ENCODE results near the gene SCN4A. TPM values are rescaled to one million over a fixed set of nuclear protein-coding genes. Genes with fewer than 3 reads are reported as not detected.

The SCN4A gene
- total RNA-seq, 2 donors from 2014 or later = 3.9 to 4.4 TPM

DNA sequence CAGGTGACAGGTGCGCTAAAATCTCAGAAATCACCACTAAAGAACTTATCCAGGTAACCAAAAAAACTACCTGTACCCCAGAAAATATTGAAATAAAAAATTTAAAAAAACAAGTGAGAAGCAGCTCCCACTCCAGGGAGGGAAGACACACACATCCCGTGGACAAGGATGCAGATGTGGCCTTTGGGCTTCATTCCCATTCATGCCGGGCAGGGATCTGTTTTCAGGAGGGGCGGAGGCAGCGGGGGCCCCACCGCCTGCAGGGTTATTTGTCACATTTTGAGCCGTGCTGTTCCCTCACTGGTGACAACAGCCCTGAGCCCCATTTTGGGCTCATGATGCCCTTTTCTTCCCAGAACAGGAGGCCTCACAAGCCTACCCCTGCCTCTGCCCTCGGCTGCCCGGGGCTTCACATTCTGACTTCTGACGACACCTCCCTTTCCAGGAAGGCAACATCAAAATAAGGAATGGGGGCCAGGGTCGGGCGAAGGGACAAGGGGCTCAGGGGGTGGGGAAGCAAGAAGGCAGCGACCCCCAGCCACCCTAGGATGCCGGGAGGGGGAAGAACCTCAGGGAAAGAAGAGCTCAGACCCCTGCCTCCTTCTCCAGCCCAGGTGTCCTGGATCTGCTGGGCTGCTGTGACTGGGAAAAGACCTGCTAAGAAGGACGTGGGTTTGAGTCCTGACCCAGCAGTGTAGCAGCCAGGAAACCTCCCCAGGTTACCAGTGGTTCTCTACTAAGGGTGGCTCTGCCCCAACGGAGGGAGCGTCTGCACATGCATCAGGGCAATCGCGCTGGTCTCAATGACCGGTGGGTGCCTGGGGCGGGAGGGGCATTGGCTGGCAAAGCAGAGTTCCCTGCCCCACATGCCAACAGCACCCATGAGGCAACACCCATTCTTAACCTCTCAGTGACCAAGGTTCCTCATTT lies 38.3 kb downstream of the SCN4A start:
- H3K27me3 Mint-ChIP-seq (ENCODE audit: insufficient read depth) = no peaks in the 10 kb centered on the region
- H3K9me3 Mint-ChIP-seq = no peaks in the 10 kb centered on the region
- no peaks in the 10 kb centered on the region for H3K4me1 ChIP-seq (ENCODE audit: control insufficient read depth, insufficient read depth, low read length)
- DNase-seq = no peak
- no peaks in the 10 kb centered on the region for H3K36me3 ChIP-seq (ENCODE audit: control insufficient read depth, insufficient read depth, low read length)
- H3K36me3 Mint-ChIP-seq (ENCODE audit: low read depth) = no peaks in the 10 kb centered on the region
- no peaks in the 10 kb centered on the region for H3K4me1 Mint-ChIP-seq
- no peak overlapping the region for H3K9ac ChIP-seq (ENCODE audit: extremely low read depth, low read length, poor library complexity, severe bottlenecking)
- no peak overlapping the region for H3K27ac ChIP-seq (ENCODE audit: low read depth, low read length)
- H3K27ac Mint-ChIP-seq = no peak overlapping the region
- H3K4me3 ChIP-seq (ENCODE audit: low read length) = no peak overlapping the region
- no peaks in the 10 kb centered on the region for H3K9me3 ChIP-seq (ENCODE audit: control insufficient read depth, low read length)
- no peak for TF ChIP-seq CTCF (conservative IDR thresholded peaks at IDR 0.05)
- H3K27me3 ChIP-seq (ENCODE audit: control insufficient read depth, insufficient read depth, low read length, poor library complexity, severe bottlenecking) = no peaks in the 10 kb centered on the region
- no peak overlapping the region for H3K4me3 Mint-ChIP-seq
- 89 to 90% methylated on average over 13 to 21 of the region's 21 CpGs for WGBS, 2 experiments (ENCODE audit: insufficient coverage in 1 of 2, insufficient read length in 1 of 2)

- H3K9me3 ChIP-seq (ENCODE audit: control insufficient read depth, low read length) = no peaks in the 10 kb centered on the region
- H3K36me3 ChIP-seq (ENCODE audit: control insufficient read depth, insufficient read depth, low read length) = no peaks in the 10 kb centered on the region
- no peak overlapping the region for H3K27ac ChIP-seq (ENCODE audit: low read depth, low read length)
- Mint-ChIP-seq H3K27me3 (ENCODE audit: insufficient read depth) (no peaks in the 10 kb centered on the region), H3K27ac (no peak overlapping the region), H3K36me3 (ENCODE audit: low read depth) (no peaks in the 10 kb centered on the region), H3K9me3 (no peaks in the 10 kb centered on the region), H3K4me3 (no peak overlapping the region), H3K4me1 (no peaks in the 10 kb centered on the region)
- no peak for DNase-seq
- H3K27me3 ChIP-seq (ENCODE audit: control insufficient read depth, insufficient read depth, low read length, poor library complexity, severe bottlenecking) = no peaks in the 10 kb centered on the region
- no peak overlapping the region for H3K9ac ChIP-seq (ENCODE audit: extremely low read depth, low read length, poor library complexity, severe bottlenecking)
- H3K4me1 ChIP-seq (ENCODE audit: control insufficient read depth, insufficient read depth, low read length) = no peaks in the 10 kb centered on the region
- no peak for TF ChIP-seq CTCF (conservative IDR thresholded peaks at IDR 0.05)
- no peak overlapping the region for H3K4me3 ChIP-seq (ENCODE audit: low read length)
- WGBS, 2 experiments (ENCODE audit: insufficient coverage in 1 of 2, insufficient read length in 1 of 2) = 92 to 97% methylated on average over 7 to 8 of the region's 8 CpGs
These were observed 39.1 kb downstream of the SCN4A start for GRCh38 chr17:63933598-63933997.

DNA sequence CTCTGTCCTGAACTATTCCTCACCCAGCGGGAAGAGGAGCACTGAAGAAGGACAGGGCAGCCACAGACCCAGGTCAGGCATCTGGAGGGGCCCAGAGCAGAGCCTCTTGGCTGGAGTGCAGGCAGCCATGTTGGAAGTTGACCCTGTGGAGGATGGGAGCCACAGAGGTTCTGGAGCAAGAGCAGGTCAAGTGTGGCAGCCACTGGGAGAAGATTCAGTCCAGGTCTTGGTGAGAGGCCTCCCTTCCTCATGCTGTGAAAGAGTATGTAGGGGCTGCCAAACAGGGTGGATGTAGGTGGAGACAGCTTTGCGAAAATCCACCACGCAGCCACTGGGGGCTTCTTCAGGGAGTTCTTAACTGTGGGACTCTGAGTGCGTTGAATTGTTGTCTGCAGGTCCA lies 40.0 kb downstream of the SCN4A start:
- Mint-ChIP-seq H3K4me1 (no peaks in the 10 kb centered on the region), H3K36me3 (ENCODE audit: low read depth) (no peaks in the 10 kb centered on the region), H3K4me3 (no peak overlapping the region), H3K27ac (no peak overlapping the region), H3K27me3 (ENCODE audit: insufficient read depth) (no peaks in the 10 kb centered on the region), H3K9me3 (no peaks in the 10 kb centered on the region)
- Histone ChIP-seq H3K27ac (ENCODE audit: low read depth, low read length) (no peak overlapping the region), H3K9me3 (ENCODE audit: control insufficient read depth, low read length) (no peaks in the 10 kb centered on the region), H3K27me3 (ENCODE audit: control insufficient read depth, insufficient read depth, low read length, poor library complexity, severe bottlenecking) (no peaks in the 10 kb centered on the region), H3K36me3 (ENCODE audit: control insufficient read depth, insufficient read depth, low read length) (no peaks in the 10 kb centered on the region), H3K4me1 (ENCODE audit: control insufficient read depth, insufficient read depth, low read length) (no peaks in the 10 kb centered on the region), H3K9ac (ENCODE audit: extremely low read depth, low read length, poor library complexity, severe bottlenecking) (no peak overlapping the region), H3K4me3 (ENCODE audit: low read length) (no peak overlapping the region)
- DNase-seq = no peak
- WGBS, 2 experiments (ENCODE audit: insufficient coverage in 1 of 2, insufficient read length in 1 of 2) = 93 to 100% methylated on average over 2 to 4 of the region's 4 CpGs
- no peak for TF ChIP-seq CTCF (conservative IDR thresholded peaks at IDR 0.05)

Data from endodermal cell (in vitro differentiated cells).